ENCODE measurements around the gene PCCA.
"Not testable (repeated sequence)": the region's sequence is repeated elsewhere in the genome, so short reads cannot be mapped to it uniquely, and the experiment has no call there.

DNA sequence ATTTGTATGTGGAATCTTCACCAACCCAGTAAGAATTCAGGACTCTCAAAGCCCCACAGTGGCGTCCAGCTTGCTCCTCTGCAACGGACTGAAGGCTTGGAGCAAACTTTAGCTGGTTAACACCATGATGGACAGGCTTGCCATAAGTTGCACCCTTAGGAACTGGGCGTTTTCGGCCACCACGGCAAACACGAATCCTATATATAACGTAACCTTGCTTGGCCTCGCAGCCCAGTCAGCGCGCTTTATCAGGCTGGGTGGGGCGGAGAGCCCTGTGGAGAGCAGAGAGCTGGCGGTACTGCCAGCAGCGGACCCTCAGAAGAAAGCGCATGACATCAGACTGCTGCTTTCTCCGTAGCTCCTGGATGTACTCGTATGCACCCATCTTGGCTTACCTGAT lies 61.8 kb downstream of the PCCA start:
- not testable (repeated sequence) for TF ChIP-seq ZSCAN30 (CRISPR knock-in tag; IDR thresholded peaks at IDR 0.05); JUND (CRISPR knock-in tag; IDR thresholded peaks at IDR 0.05); ESRRA (CRISPR knock-in tag; IDR thresholded peaks at IDR 0.05; ENCODE audit: low read depth); PLRG1 (conservative IDR thresholded peaks at IDR 0.05); KDM1A (CRISPR knock-in tag; IDR thresholded peaks at IDR 0.05); ETV6 (CRISPR knock-in tag; conservative IDR thresholded peaks at IDR 0.05); MXD4 (CRISPR knock-in tag; IDR thresholded peaks at IDR 0.05); BRCA1 (CRISPR knock-in tag; IDR thresholded peaks at IDR 0.05); ZFX (CRISPR knock-in tag; IDR thresholded peaks at IDR 0.05; ENCODE audit: low read depth); FOSL2 (CRISPR knock-in tag; IDR thresholded peaks at IDR 0.05)
- TF ChIP-seq, protein P1, sequence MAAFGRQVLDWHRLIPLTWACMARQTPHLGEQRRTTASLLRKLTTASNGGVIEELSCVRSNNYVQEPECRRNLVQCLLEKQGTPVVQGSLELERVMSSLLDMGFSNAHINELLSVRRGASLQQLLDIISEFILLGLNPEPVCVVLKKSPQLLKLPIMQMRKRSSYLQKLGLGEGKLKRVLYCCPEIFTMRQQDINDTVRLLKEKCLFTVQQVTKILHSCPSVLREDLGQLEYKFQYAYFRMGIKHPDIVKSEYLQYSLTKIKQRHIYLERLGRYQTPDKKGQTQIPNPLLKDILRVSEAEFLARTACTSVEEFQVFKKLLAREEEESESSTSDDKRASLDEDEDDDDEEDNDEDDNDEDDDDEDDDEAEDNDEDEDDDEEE (CRISPR knock-in tag; IDR thresholded peaks at IDR 0.05): not testable (repeated sequence)
- TF ChIP-seq, protein P2, sequence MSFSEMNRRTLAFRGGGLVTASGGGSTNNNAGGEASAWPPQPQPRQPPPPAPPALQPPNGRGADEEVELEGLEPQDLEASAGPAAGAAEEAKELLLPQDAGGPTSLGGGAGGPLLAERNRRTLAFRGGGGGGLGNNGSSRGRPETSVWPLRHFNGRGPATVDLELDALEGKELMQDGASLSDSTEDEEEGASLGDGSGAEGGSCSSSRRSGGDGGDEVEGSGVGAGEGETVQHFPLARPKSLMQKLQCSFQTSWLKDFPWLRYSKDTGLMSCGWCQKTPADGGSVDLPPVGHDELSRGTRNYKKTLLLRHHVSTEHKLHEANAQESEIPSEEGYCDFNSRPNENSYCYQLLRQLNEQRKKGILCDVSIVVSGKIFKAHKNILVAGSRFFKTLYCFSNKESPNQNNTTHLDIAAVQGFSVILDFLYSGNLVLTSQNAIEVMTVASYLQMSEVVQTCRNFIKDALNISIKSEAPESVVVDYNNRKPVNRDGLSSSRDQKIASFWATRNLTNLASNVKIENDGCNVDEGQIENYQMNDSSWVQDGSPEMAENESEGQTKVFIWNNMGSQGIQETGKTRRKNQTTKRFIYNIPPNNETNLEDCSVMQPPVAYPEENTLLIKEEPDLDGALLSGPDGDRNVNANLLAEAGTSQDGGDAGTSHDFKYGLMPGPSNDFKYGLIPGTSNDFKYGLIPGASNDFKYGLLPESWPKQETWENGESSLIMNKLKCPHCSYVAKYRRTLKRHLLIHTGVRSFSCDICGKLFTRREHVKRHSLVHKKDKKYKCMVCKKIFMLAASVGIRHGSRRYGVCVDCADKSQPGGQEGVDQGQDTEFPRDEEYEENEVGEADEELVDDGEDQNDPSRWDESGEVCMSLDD (CRISPR knock-in tag; IDR thresholded peaks at IDR 0.05; ENCODE audit: borderline replicate concordance): not testable (repeated sequence)
- TF ChIP-seq, protein P3, sequence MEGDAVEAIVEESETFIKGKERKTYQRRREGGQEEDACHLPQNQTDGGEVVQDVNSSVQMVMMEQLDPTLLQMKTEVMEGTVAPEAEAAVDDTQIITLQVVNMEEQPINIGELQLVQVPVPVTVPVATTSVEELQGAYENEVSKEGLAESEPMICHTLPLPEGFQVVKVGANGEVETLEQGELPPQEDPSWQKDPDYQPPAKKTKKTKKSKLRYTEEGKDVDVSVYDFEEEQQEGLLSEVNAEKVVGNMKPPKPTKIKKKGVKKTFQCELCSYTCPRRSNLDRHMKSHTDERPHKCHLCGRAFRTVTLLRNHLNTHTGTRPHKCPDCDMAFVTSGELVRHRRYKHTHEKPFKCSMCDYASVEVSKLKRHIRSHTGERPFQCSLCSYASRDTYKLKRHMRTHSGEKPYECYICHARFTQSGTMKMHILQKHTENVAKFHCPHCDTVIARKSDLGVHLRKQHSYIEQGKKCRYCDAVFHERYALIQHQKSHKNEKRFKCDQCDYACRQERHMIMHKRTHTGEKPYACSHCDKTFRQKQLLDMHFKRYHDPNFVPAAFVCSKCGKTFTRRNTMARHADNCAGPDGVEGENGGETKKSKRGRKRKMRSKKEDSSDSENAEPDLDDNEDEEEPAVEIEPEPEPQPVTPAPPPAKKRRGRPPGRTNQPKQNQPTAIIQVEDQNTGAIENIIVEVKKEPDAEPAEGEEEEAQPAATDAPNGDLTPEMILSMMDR (CRISPR knock-in tag; IDR thresholded peaks at IDR 0.05): not testable (repeated sequence)
